GM21447 (cell line): ENCODE measurements around the gene SULT2B1.
A peak's percentile ranks its signal among the peaks of the same experiment; 100 is the strongest.
"Not testable (repeated sequence)": the region's sequence is repeated elsewhere in the genome, so short reads cannot be mapped to it uniquely, and the experiment has no call there.

Experiments used
- ATAC-seq: cut with Tn5 transposase; IDR thresholded peaks from one replicate; pipeline ENCODE4 v1.9.1; 2021; ENCODE audit not compliant: unreplicated experiment

The SULT2B1 gene

DNA sequence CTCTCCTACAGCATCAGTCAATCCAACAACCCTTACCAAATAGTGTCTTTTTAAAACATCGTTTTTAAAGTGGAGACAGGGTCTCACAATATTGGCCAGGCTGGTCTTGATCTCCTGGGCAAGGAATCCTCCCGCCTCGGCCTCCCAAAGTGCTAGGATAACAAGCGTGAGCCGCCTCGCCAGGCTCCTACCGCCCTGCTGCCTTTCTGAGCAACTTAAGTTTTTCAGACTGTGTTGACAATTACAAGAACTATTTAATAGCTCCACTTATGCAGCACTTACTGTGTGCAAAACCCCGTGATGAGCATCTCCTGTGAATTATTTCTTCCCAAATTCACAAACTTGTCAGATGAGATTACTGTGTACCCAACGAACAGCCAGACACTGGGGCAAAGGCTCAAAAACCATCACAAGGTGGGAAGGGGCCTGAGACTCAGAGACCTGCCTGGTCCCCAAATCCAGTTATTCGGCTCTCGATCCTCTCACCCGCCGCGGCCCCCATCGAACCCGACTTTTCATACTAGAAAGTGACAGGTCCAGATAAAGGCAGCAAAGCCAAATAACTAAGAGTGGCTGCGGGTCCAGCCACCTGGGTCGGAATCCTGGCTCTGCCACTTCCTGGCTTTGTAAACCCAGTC is 66.4 kb downstream of the SULT2B1 start:
- ATAC-seq = no peak

- peak; percentile 75 for ATAC-seq
Measured at GRCh38 chr19:48618916-48619691, 67.1 kb downstream of the SULT2B1 start, which contains the start of the genes RPL18 and SPHK2. Gene RPL18 (minus strand): TSS chr19:48619178. CDS start chr19:48619143, 35 bp downstream. Gene SPHK2 (plus strand): TSS chr19:48619506. CDS start chr19:48620515, 1,009 bp downstream.

DNA sequence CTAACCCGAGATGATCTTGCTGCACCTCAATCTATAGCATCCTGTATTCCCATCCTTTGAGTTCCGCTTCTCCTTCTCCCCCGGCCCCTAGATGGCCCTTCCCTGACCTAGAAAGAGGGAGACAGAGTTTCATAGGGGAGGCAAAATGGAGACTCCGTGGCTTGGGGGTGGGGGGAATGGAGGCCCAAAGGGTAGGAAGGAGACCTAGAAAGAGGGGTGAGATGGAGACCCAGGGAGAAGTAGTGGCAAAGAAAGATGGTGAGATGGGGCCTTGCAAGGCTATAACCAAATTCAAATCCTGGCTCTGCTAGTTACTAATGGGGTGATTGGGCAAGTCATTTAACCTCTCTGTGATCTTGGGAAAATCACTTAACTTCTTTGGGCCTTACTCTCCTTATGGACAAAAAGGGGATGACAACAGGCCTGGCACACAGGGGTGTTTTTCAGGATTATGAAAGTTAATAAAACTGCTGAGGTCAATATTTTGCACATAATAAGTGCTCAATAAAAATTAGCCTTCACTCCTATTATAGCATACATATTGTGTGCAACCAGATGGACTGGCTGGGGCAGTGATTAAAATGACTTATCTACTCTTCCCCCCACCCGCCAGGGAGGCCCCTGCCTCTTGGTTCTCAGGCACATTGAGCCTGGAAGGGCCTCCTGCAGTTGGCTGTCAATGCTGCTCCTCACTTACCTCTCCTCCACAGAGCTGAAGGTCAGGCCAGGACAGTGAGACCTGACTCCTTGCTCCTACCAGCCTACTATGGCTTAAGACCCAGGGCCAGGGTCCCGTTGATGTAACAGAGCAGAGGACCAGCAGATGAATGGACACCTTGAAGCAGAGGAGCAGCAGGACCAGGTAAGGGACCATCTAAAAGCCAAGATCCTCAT is 68.0 kb downstream of the SULT2B1 start:
- no peak for ATAC-seq

DNA sequence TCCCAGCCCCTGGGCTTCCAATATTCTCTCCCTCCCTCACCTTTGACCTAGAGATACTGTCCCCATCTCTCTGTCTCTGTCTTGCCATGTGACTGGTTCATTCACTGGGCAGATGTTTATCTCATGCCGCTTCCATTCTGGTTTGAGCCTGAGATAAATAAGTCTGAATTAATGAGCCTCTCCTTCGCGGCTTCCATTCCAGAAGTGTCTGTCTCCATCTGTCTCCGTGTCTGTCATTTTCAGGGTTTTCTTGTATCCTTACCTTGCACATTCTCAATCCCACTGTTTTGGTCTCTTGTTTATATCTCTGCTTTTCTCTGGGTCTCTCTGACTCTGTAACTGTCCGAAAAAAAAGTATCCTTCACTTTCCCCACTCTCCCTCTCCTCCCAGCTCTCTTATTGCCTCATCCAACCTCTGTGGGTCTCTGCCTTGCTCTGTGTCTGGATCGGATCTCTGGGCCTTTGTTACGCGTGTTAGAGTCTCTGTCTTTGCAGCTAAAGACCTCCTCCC is 71.6 kb downstream of the SULT2B1 start:
- no peak for ATAC-seq

- peak; percentile 52 for ATAC-seq
Measured at GRCh38 chr19:48624067-48624594, 72.2 kb downstream of the SULT2B1 start.

DNA sequence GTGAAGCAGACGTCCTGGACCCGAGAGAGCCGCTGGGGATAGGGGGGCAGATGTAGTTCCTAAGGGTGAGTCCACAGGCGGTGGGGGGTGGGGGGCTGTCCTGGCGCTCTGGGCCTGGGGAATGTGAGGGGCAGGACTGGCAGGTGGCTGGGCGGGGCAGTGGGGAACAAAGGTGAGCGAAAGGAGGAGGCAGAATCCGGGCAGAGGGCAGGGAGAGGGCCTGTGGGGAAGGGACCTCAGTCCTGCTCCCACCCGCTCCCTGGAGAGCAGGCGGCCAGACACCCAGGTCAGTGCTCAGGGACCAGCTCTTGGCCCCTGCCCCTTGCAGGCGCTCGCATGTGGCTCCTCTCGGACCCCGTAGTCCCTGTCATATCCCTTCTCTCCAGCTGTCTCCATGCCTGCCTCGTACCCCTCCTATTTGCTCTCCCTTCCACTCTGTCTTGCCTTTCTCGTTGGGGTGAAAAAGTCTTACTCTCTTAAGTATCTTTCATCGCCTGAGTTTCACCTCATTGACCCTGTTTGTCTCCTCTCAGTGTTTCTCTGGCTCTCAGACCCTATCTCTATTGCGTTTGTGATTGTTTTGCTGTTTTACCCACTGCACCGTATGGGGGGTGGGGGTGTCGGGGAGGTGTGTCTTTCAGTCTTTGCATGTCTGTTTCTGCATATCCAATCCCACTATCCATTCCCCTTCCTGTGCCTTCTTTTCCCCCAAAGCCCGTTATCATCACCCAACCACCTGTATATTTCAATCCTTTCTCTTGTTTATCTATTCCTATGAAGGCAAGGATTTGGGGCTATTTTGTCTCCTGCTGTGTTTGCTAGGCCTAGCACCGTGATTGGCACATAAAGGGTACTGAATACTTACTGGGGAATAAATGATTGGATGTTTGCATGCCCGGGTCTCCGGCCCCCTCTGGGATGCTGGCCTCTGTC is 73.1 kb downstream of the SULT2B1 start:
- no peak for ATAC-seq

- no peak for ATAC-seq
Measured at GRCh38 chr19:48625891-48626327, 73.9 kb downstream of the SULT2B1 start.

GRCh38 chr19:48627201-48627864 is 75.4 kb downstream of the SULT2B1 start:
- ATAC-seq = no peak

DNA sequence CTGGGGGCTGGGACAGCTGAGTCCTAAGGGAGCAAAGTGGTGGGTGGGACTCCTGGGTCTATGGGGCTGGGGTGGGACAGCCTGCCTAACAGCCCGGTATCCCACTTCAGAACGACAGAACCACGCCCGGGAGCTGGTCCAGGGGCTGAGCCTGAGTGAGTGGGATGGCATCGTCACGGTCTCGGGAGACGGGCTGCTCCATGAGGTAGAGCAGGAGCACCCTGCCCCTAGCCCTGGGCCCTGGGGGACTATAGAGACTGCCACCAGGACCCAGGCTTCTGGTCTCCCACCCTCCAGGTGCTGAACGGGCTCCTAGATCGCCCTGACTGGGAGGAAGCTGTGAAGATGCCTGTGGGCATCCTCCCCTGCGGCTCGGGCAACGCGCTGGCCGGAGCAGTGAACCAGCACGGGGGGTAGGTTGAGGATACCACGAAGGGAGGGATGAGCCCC is 75.9 kb downstream of the SULT2B1 start:
- ATAC-seq = no peak

- ATAC-seq = no peak
Measured at GRCh38 chr19:48628486-48629296, 76.7 kb downstream of the SULT2B1 start.

GRCh38 chr19:48629297-48629598 is 77.3 kb downstream of the SULT2B1 start:
- no peak for ATAC-seq

GRCh38 chr19:48629599-48630295 is 77.8 kb downstream of the SULT2B1 start:
- ATAC-seq = no peak

GRCh38 chr19:48630296-48631063 is 78.5 kb downstream of the SULT2B1 start:
- ATAC-seq = no peak

DNA sequence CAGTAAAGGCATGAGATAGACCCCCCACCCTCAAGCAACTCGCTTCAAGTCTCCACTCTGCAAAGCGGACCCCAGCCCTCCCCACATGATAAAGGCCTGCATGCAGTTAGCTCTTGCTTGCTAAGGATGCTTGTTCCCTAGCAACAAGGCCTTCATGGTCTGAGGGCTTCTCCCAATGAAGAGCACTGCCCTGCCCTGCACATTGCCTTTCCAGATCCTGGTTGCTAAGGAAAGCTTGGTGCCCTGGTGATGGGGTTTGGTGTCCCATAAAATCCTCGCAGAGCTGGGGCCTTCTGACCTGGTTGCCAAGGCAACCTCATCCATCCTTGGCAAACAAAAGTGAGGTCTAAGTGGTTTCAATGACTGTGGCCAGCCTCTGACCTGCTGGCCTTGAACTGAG is 79.3 kb downstream of the SULT2B1 start:
- ATAC-seq = no peak

- ATAC-seq = not testable (repeated sequence)
Measured at GRCh38 chr19:48632286-48632685, 80.3 kb downstream of the SULT2B1 start.

GRCh38 chr19:48632692-48633147 is 80.7 kb downstream of the SULT2B1 start:
- no peak for ATAC-seq
